Fibroblast of skin of scalp (primary cell): Measurements from ENCODE around the gene TUBA4A.
"Not testable (repeated sequence)": the region's sequence is repeated elsewhere in the genome, so short reads cannot be mapped to it uniquely, and the experiment has no call there.

Experiments used
- DNase-seq: peaks from one replicate; pipeline ENCODE4 v3.0.0-alpha.2; 2013

TUBA4A gene

GRCh38 chr2:219210196-219210885, 43.4 kb downstream of the TUBA4A start:
- no peak for DNase-seq

- DNase-seq, result no peak
Observed at GRCh38 chr2:219209236-219210195, 44.2 kb downstream of the TUBA4A start.

DNA sequence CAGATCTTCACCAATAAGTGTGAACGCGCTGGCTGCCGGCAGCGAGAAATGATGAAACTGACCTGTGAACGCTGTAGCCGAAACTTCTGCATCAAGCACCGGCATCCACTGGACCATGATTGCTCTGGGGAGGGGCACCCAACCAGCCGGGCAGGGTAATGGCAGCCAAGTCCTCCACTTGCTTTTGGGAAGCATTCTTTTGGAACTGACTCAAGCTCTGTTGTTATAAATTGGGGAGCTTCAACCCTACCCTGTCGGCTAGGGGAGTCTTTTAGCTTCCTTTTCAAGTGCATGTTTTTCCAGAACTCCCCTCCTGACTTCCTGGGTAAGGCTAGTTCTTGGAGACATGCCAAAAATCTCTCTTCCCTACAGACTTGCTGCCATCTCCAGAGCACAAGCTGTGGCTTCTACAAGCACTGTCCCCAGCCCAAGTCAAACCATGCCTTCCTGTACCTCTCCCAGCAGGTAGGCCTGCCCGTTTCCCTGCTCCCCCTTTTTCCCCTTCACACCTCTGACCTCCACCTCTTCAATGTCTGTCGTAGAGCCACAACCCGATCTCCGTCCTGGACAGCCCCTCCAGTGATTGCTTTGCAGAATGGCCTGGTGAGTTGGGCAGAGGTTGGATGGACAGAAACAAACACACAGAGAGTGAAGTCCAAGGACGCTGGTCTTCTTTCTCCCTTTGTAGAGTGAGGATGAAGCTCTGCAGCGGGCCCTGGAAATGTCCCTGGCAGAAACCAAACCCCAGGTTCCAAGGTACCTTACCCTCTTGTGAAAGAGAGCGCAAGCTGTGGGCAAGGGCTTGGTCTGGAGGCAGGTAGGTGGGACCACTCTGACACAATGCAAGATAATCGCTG, 45.6 kb downstream of the TUBA4A start:
- peak; percentile 55 for DNase-seq

GRCh38 chr2:219207134-219207883, 46.4 kb downstream of the TUBA4A start:
- DNase-seq, result no peak

- DNase-seq, result peak; percentile 95
Observed at GRCh38 chr2:219206328-219207133, 47.2 kb downstream of the TUBA4A start, which contains the start of gene ZFAND2B. Gene ZFAND2B, plus strand, starts transcription at chr2:219206782. Its CDS starts 206 bp downstream, at chr2:219206988.

DNA sequence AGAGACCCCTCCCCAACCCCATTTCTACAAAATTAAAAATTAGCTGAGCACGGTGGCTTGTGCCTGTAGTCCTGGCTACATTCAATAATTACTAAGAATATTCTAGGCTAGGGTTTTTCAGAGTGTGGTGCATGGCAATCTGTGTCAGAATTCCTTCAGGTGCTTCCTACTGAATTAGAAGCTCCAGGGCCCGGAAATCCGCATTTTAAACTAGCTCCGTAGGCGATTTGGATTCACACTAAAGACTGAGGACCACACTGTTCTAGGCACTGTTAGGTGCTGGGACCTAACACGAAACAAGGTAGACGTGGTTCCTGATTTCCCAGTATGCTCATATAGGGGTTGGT, 47.8 kb downstream of the TUBA4A start:
- no peak for DNase-seq

- no peak for DNase-seq
Observed at GRCh38 chr2:219205165-219205538, 48.6 kb downstream of the TUBA4A start.

DNA sequence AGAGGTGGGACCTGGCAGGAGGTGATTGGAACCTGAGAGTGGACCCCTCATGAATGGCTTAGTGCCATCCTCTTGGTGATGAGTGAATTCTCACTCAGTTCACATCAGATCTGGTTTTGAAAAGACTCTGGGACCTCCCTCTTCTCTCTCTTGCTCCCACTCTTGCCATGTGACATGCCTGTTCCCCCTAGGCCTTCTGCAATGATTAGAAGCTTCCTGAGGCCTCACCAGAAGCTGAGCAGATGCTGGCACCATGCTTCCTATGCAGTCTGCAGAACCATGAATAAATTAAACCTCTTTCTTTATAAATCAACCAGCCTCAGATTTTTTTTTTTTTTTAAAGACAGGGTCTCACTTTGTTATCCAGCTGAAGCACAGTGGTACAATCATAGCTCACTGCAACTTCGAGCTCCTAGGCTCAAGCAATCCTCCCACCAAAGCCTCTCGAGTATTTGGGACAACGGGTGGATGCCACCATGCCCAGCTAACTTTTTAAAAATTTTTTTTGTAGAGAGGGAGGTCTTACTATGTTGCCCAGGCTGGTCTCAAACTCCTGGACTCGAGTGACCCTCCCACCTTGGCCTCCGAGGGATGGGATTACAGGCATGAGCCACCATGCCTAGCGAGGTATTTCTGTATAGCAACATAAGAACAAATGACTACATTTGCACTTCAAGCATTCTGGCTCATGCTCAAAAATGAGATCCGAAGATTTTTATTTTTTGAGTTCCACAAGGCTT, 49.1 kb downstream of the TUBA4A start:
- DNase-seq, result no peak

GRCh38 chr2:219201331-219201730, 52.4 kb downstream of the TUBA4A start:
- DNase-seq, result not testable (repeated sequence)

- DNase-seq, result not testable (repeated sequence)
Observed at GRCh38 chr2:219200502-219201326, 53.0 kb downstream of the TUBA4A start.
